ENCODE measurements around the gene BRF1. TPM values are rescaled to one million over a fixed set of nuclear protein-coding genes. Genes with fewer than 3 reads are reported as not detected.
A peak's percentile ranks its signal among the peaks of the same experiment; 100 is the strongest.

Gene BRF1
- total and polyA plus RNA-seq, 2 of the 8 experiments (the other 6 are each of a cell fraction or from before 2014, with no cell fraction given), result 7.7 to 18.3 TPM

DNA sequence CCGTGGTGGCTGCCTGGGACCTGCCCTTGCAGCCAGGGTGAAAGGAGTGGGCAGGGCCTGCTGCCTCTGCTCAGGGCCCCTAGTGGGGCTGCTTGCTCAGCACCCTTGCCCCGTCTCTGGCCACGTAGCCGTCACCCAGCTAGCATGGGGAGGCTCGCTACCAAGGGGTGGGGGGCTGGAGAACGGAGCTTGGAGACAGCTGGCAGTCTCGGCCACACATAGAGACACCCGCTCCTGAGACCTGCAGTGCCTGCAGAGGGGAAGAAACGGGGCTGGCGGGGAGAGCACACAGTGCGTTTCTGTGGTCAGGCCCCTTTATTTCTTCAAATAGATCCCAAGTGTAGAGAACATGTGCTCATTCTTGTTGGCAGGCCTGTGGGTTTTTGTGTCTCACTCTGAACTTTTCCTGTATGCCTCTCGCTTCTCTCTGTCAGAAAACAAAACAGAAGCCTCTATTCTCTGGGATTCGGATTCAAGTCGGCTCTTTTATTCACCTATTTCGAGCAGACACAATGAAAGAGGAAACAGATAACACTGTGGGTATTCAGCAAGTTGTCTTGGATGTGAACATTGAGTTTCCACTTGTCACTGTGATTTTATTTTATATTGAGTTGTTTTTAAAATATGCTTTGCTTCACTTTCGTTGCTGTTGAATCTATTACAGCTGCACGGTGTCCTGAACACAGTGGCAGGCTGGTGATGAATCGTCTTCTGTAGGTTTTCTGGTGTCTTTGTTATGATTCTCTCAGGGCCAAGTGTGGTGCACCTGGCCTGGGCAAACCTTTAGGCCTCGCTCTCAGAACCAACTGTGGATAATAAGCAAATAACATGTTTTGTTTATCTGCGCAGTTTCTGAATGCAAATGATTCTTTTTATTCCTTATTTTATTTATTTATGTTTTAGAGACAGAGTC lies 40.3 kb upstream of the BRF1 start:
- CTCF ChIA-PET (ENCODE audit: partially characterized antibody), result interaction anchor here (0.7 to 3.9 kb wide), 7 partner anchors 10 to 140 kb away, joined by 3 to 21 read pairs (median 5); no protein-coding TSS in a partner anchor
- Histone ChIP-seq H3K79me1 (ENCODE audit: low read depth, low read length) (peaks cover 13% of the 10 kb centered on the region), H3K36me3 (ENCODE audit: control insufficient read depth in 2 of 4, insufficient read depth in 4 of 4, low read length in 3 of 4) (no peaks in the 10 kb centered on the region), H3K9me3 (ENCODE audit: insufficient read depth in 2 of 2, low read depth in 1 of 2, low read length in 1 of 2) (peaks cover 0 to 3% of the 10 kb centered on the region in 2 experiments; a peak in 1 of 4 replicates), H2BK20ac (ENCODE audit: low read length) (no peak overlapping the region), H2BK5ac (ENCODE audit: low read depth, low read length) (0 out of 2 replicates have a peak overlapping the region, but pooled peaks have one; percentile 16), H3K4me2 (ENCODE audit: insufficient read depth in 1 of 2, low read depth in 2 of 2, low read length in 2 of 2) (no peak overlapping the region), H2BK12ac (ENCODE audit: low read depth, low read length) (0 out of 2 replicates have a peak overlapping the region, but pooled peaks have one; percentile 17), H2AK5ac (ENCODE audit: low read depth, low read length) (no peak overlapping the region; the same call in 1 of the 2 replicates), H4K20me1 (replicated peaks in 1 of 2; ENCODE audit: control insufficient read depth in 1 of 2, insufficient read depth in 2 of 2, low read length in 2 of 2) (peaks cover 9 to 35% of the 10 kb centered on the region in 2 experiments), H3K79me2 (ENCODE audit: control insufficient read depth in 1 of 2, insufficient read depth in 2 of 2, low read length in 2 of 2) (peaks cover 0 to 51% of the 10 kb centered on the region in 2 experiments; a peak in 2 of 4 replicates), H3K18ac (ENCODE audit: extremely low read depth, low read length) (no peak overlapping the region), H3K23ac (ENCODE audit: insufficient read length) (no peak overlapping the region), H2BK120ac (replicated peaks; ENCODE audit: low read depth, low read length) (no peak overlapping the region), H3K27me3 (replicated peaks in 1 of 4; ENCODE audit: control insufficient read depth in 3 of 4, extremely low read depth in 1 of 4, insufficient read depth in 3 of 4, low read length in 3 of 4) (no peaks in the 10 kb centered on the region), H3K14ac (ENCODE audit: insufficient read length) (no peak overlapping the region), H2AFZ (ENCODE audit: low read length) (no peak overlapping the region), H4K5ac (ENCODE audit: insufficient read length, low read depth, low read length) (no peak overlapping the region), H4K91ac (replicated peaks; ENCODE audit: insufficient read length, low read length) (no peak overlapping the region), H4K8ac (ENCODE audit: extremely low read depth, insufficient read depth, low read length) (peak overlapping the region; percentile 4; the same call in 1 of the 2 replicates), H3K9ac (replicated peaks in 1 of 4; ENCODE audit: extremely low read depth in 1 of 4, low read depth in 3 of 4, low read length in 3 of 4) (no peak overlapping the region), H3K27ac (ENCODE audit: low read depth, low read length) (no peak overlapping the region), H3K56ac (replicated peaks; ENCODE audit: insufficient read length, low read depth, low read length) (no peak overlapping the region), H3K4ac (replicated peaks; ENCODE audit: insufficient read length, low read depth, low read length) (no peak overlapping the region), H2BK15ac (ENCODE audit: low read length) (no peak overlapping the region), H3K4me1 (replicated peaks in 1 of 4; ENCODE audit: control insufficient read depth in 3 of 4, insufficient read depth in 4 of 4, low read length in 3 of 4) (peaks cover 0 to 8% (median 1%) of the 10 kb centered on the region in 4 experiments; a peak in 3 of 7 replicates), H3K4me3 (ENCODE audit: extremely low read depth in 1 of 4, insufficient read depth in 2 of 4, low read depth in 3 of 4, low read length in 4 of 4) (no peak overlapping the region), H3K23me2 (ENCODE audit: low read depth, low read length) (no peaks in the 10 kb centered on the region)
- 78% methylated on average over 20 of the region's 20 CpGs; no CpG with 5 or more reads in 1 of the 2 experiments for WGBS, 2 experiments (ENCODE audit: extremely low coverage in 1 of 2, insufficient coverage in 1 of 2, insufficient read length in 1 of 2, insufficient replicate concordance in 2 of 2, low coverage in 1 of 2, low lambda C conversion rate in 2 of 2, missing lambda C conversion rate in 1 of 2)
- POLR2A ChIA-PET (ENCODE audit: partially characterized antibody), result no interaction called here
- FAIRE-seq (no peak), DNase-seq (ENCODE audit: low read depth in 1 of 2, low spot score in 2 of 2) (no peak)
- TF ChIP-seq, protein P1, sequence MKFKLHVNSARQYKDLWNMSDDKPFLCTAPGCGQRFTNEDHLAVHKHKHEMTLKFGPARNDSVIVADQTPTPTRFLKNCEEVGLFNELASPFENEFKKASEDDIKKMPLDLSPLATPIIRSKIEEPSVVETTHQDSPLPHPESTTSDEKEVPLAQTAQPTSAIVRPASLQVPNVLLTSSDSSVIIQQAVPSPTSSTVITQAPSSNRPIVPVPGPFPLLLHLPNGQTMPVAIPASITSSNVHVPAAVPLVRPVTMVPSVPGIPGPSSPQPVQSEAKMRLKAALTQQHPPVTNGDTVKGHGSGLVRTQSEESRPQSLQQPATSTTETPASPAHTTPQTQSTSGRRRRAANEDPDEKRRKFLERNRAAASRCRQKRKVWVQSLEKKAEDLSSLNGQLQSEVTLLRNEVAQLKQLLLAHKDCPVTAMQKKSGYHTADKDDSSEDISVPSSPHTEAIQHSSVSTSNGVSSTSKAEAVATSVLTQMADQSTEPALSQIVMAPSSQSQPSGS (IDR thresholded peaks at IDR 0.05; ENCODE audit: low read length), result no peak
- TF ChIP-seq HDAC2 (IDR thresholded peaks at IDR 0.05; ENCODE audit: borderline replicate concordance in 1 of 2, low read depth in 2 of 2, low read length in 2 of 2) (no peak), BCL11A (IDR thresholded peaks at IDR 0.05; ENCODE audit: low read depth in 2 of 2, low read length in 2 of 2) (no peak), JUN (IDR thresholded peaks at IDR 0.05; ENCODE audit: low read depth, low read length) (no peak), SP1 (IDR thresholded peaks at IDR 0.05; ENCODE audit: low read depth, low read length) (no peak), SAP30 (IDR thresholded peaks at IDR 0.05; ENCODE audit: insufficient read depth, insufficient replicate concordance, low read length) (no peak), POU5F1 (IDR thresholded peaks at IDR 0.05; ENCODE audit: low read depth, low read length) (no peak)
- TF ChIP-seq, protein P2, sequence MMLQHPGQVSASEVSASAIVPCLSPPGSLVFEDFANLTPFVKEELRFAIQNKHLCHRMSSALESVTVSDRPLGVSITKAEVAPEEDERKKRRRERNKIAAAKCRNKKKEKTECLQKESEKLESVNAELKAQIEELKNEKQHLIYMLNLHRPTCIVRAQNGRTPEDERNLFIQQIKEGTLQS (IDR thresholded peaks at IDR 0.05; ENCODE audit: insufficient read depth, low read depth, low read length), result no peak
